NCI-H1092 (cell line): ENCODE data around the gene UQCC3.
"Not testable (repeated sequence)": the region's sequence is repeated elsewhere in the genome, so short reads cannot be mapped to it uniquely, and the experiment has no call there.

ENCODE experiments used
- DNase-seq: peaks from one replicate; lab custom pipeline; 2025; lab: John Stamatoyannopoulos, UW

Gene UQCC3

DNA sequence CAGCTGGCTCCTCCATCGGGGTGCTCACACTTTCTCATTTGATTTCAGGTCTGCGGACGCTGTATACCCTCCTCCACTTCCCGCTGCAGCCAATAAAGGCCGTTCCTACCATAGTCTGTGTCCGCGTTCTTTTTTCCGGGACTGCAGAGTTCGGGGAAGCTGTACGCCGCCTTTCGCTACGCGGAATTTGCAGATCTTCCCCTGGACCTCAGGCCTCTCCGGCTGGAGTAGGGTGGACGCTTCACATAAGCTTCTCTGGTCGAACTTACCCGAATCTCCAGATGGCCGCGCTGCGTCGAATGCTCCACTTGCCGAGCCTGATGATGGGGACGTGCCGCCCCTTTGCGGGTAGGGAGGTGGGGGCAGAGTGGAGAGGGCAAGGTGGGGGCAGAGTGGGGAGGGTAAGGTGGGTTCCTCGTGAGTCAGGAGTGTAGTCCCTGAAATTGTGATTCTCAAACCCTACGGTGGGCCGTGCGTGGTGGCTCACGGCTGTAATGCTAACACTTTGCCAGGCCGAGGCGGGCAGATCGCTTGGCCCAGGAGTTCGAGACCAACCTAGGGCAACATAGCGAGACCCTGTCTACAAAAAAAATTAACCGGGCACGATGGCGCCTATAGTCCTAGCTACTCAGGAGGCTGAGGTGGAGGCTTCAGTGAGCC, 5.7 kb upstream of the UQCC3 start:
- DNase-seq = peak; percentile 62

DNA sequence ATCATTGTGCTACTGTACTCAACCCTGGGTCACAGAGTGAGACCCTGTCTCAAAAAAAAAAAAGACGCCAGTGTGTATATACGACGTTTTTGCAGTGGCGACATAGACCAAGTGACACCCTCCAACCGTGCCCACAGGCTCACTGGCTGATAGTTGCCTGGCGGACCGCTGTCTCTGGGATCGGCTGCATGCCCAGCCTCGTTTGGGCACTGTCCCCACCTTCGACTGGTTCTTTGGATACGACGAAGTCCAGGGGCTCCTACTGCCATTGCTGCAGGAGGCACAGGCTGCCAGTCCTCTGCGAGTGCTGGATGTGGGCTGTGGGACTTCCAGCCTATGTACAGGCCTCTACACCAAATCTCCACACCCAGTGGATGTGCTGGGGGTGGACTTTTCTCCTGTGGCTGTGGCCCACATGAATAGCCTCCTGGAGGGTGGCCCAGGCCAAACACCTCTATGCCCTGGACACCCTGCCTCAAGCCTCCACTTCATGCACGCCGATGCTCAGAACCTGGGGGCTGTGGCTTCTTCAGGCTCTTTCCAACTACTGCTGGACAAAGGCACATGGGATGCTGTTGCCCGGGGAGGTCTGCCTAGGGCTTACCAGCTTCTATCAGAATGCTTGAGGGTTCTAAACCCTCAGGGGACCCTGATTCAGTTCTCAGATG, 5.1 kb upstream of the UQCC3 start:
- no peak for DNase-seq

DNA sequence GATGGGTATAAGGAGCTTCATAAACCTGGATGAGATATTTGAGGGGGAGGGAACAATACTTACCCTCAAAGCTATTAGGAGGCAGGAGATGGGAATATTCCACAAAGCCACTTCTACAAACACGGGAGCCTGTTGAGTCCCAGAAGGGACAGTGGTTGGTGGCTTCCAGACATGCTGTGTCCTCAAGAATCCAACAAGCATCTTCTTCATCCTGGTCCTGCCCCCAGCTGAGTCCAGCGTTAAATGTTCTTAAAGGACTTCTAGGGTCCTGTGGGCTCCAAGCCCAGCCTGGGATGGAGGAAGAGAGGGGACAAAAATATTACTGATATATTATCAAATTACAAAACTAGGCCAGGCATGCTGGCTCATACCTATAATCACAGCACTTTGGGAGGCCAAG, 4.0 kb upstream of the UQCC3 start:
- DNase-seq = no peak

DNA sequence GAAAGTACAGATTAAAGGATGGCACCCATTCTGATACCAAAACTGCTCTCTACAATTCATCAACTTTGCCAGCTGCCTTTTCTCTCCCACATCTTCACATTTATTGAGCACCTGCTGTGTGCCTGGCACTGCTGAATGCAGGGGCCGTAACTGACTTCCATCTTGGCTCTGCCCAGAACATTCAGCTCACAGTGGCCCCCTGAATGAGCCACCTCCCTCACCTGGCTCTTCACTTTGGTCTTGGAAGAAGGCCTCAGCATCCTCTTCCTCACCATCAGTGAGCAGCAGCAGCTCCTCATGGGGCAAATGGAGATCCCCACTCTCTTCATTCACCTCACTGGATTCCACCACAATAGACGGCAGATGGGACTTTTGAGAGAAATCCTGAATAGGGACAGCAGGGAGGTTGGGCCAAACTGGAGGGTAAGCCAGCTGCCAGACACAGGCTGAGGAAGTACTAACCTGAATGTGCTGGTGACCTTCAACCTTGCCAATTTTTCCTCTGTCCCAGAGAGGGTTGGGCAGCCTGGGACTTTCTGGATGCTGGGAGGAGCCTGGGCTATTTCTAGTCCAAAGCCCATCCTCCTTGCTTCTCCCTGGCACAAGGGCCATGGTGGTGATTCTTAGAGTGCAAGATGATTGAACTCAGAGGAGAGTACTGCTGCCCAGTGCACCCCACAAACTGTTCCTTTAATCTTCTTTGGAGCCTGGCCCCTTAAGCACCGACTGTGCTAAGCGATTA, 1.9 kb upstream of the UQCC3 start:
- no peak for DNase-seq

DNA sequence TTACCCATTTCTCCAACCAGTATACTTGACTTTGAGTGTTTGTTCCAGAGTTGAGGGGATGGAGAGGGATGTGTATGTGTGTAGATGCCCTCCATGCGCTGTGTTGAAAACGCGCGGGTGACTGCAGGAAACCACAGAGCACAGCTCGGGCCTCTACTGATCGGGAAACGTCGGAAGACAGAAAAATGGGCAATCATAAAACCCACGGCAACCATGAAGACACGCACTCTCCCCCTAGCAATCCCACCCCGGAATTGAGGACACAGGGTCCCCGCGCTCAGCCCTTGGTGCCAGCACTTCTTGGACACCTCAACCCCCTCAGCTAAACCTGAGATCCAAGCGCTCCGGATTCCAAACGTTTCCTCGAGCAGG, 251 bp upstream of the UQCC3 start:
- no peak for DNase-seq

DNA sequence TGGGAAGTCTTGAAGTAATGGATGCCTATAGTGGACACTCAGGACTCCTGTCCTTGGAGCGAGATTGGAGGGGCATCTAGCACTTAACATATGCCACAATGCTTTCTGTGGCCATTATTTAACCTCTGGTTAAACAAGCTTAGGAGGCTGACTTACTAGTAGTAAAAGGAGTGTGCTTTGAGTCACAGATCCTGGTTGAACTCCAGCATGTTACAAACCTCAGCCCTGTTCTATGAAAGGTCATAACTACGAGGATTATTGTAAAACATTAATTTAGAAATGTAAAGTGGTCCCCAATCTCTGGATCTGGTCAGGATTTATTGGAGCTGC, 1.7 kb downstream of the UQCC3 start:
- no peak for DNase-seq

DNA sequence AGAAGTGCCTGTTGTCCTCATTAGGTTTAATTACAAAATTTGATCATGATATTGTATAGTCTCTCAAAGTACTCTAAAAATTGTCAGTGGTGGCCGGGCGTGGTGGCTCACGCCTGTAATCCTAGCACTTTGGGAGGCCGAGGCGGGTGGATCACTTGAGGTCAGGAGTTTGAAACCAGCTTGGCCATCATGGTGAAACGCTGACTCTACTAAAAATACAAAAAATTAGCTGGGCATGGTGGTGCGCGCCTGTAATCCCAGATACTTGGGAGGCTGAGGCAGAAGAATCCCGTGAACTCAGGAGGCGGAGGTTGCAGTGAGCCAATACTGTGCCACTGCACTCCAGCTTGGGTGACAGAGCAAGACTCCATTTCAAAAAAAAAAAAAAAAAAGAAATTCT, 3.9 kb downstream of the UQCC3 start:
- not testable (repeated sequence) for DNase-seq

DNA sequence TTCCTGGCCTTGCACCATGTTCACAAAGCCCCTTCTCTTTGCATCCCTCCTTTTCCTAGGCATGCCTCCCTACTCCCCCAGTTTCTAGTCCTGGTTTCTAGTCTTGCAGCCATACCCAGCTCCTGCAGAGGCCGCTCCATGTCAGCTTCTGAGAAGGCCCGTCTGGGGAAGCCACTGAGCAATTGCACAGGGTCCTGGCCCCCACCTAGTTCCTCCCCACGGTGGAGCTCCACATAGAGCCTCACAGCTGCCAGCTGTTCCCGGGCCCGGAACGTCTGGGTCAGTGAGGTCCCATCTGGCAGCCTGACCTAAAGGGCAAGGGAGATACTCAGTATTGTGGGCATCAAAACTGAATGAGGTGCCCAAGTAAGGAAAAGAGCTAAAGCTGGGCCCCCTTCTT, 5.2 kb downstream of the UQCC3 start:
- DNase-seq = no peak

DNA sequence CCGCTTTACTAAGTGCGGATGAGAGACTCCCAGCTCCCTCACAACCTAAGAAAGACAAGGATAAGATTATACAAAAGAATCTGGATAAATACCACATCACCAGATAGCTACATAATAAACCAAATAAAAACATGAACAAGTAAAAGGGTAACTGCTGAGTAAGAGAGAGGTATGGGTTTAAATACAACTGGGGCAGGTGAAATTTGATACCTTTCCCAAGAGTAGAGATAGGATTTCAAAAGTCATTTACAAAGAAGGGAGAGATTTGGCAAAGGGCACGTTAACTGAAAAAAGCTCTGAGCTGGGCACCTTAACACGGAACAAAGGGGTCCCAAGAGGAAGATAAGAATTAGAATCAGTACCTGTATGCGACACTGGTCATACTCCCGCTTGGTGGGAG, 5.7 kb downstream of the UQCC3 start:
- no peak for DNase-seq

DNA sequence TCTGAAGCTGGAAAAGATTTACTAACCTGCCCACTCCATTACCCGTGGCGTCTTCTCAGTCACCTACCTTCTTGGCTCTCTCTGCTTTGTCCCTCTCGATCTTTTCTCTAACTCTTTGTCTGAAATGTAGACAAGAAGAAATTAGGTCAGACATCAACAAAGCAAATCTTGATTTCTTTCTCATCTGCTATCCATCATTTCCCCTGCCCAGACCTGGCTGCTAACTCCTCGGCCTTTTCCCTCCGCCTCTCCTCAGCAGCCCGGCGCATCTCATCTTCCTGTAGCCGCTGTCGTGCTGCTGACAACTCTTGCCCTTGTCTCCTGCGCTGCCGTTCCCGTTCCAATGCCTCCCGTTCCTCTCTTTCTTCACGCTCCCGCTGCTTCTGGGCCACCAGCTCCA, 6.2 kb downstream of the UQCC3 start:
- DNase-seq = no peak

DNA sequence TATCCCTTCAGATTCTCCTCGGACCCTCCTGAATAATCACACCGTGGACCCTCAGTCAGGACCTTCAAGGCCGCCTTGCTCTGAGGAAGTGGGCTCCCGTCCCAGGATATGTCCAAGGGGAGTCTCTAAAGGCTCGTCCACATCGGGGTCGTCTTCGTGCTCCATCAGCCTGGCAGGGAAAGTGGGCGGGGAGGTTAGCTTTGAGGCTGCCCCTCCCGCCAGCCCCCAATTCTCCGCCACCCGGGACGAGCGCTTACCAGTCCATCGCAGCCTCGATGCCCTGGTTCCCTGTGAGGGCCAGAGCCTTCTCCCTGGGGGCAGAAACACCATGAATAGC, 6.9 kb downstream of the UQCC3 start:
- no peak for DNase-seq

DNA sequence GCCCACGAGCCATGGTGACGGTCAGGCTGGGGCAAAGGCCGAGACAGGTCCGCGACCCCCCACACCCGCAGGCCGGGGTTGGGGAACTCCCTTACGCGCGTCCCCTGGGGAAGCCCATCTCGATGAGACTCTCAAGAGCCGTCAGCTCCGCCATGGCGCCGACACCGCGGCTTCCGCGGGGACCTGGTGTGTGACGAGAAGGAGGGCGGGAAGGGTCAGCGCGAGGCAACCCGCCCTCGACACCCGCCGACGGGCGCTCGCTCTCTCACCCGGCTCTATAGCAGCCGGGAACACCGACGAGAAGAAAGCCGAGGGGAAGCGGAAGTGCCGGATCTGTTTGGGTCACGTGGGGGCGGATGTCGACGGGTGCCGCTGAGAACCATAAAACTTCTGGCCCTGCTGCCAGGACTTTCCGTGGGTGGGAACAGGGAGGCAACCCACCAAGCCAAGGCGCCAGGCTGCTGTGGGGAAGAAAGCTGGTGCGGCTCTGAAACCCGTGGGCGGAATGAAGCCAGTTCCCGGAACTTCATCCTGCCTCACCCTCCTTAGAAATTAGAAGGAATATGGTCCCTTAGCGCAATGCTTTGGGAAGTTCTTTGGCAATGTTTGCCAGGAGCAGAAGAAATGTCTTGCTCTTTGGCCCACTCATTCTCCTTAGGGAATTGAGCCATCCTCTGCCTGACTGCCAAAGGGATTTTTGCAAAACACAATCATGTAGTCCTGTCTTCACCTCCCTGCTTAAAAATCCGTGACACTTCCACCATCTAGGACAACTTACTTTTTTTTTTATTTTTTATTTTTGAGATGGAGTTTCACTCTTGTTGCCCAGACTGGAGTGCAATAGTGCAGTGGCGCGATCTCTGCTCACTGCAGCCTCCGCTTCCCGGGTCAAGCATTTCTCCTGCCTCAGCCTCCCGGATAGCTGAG, 7.6 kb downstream of the UQCC3 start, which contains the start of gene UBXN1:
Gene UBXN1, minus strand, starts transcription at position 304 of the 927 bp plus-strand sequence. Its CDS starts 150 bp downstream, at position 154.
- DNase-seq = peak; percentile 89

DNA sequence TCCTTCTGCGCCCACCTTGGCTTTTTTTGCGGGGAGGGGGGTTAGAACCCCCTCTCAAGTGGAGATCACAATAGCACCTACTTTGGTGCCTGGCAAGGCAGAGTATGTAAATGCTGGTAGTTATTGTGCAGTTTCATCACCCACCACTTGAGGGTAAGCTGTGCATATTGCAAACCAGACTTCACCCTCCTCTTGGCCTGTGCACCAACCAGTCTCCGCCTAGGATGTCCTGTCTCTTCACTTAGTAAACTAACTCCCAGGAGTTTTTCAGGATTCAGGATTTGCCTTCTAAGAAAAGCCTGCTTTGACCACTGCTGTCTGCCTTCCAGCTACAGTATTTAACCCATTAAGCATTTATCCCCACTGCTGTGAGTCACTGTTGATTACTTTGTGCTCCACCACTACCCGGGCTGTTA, 9.4 kb downstream of the UQCC3 start:
- peak; percentile 40 for DNase-seq

DNA sequence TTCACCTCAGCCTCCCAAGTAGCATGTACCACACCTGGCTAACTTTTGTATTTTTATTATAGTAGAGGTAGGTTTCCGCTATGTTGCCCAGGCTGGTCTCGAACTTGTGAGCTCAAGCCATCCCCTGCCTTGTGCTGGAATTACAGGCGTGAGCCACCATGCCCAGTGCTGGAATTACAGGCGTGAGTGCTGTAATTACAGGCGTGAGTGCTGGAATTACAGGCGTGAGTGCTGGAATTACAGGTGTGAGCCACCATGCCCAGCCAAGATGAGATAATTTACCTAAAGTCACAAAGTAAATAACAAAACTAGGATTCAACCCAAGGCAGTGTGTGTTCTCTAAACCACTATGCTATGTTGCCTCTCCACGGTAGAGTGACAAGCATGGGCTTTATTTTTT, 11.0 kb downstream of the UQCC3 start:
- no peak for DNase-seq

DNA sequence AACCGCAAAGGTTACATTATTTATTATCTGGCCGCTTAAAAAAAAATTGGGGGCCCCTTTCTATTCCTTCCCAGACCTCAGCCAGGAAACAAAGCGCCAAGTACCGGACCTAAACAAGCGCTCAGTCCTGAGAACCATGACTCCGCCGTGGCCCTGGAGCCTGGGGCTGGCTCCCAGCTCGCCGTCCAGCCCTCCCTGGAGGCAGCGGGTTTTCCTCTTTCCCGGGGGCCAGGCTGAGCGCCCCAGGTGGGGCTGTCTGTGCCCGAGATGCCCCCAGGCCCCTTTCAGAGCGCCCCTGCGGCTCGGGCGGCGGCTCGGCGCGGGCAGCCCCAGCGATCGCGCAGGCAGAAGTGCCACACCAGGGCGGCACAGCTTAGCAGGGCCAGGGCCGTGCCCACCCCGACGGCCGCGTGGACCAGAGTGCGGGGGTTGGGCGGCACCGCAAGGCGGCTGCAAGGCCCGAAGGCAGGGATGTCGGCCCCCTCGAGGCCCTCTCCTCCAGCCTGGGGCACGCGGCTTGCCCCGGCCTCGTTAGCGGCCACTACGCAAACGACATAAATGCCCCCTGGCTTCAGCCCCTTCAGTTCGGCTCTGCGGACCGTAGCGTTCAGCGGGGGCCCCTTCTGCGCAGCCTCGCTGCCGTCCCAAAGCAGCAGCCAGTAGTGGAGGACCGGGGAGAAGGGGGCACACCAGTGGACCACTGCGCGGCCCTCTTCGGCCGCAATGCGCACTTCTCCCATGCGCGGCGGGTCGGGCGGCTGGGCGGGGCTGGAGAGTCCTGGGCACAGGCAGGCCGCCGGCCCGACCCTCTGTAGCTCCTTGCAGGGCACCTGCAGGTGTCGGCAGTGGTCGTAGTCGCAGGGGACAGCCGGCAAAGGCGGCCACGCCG, 16.3 kb downstream of the UQCC3 start:
- no peak for DNase-seq

DNA sequence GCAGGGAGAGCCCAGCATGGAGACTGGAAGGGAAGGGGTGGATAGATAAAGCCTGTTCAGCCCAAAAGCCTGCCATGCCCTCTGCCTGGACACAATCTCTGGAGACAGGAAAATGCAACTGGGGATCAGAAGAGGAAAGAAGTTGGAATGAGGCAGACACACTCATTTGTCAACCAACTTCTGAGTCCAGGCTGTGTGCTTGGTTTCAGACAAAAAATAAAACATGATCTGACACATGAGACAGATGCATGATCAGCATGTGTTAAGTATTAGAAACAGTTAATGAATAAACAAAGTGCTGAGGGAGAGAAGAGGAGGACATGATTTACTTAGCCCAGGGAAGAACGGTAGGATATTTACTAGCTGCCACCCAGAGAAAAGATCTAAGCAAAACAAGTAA, 17.0 kb downstream of the UQCC3 start:
- DNase-seq = no peak

DNA sequence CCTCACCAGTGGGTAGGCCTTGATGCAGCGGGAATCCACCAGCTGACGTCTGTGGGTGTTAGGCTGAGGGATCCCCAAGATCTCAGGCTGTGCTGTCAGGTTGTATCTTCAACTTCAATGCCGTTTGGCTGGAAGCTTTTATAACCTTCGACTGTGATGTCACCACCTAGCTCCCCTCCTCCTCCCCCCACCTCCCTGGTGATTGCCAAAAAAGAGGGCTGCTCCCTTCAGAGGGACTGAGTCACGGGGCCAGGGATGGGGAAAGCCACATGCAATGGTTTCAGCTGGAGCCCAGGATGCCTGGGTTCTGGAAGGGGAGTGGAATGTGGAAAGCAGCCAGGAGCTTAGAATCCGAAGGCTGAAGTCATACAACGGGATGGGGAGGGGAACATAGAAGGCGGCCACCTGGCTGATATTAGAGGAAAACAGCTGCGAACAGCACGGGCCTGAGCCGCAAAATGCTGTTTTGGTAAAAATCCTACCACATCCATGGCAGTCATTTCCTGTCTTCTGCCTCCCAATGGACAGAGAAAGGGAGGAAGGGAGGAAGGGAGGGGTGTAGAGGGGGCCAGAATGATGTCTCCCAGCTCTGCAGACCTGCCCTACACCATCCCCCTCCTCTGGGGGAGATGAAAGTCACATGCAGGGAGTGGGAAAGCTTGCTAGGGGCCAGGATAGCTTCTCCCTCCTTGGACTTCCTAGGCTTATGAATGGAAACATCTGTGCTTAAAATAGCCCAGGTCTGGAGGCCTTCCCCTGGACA, 18.1 kb downstream of the UQCC3 start, which contains the start of gene LRRN4CL:
Gene LRRN4CL, minus strand, starts transcription at position 110 of the 763 bp plus-strand sequence. CDS start 1,022 bp downstream, outside the sequence.
- no peak for DNase-seq

DNA sequence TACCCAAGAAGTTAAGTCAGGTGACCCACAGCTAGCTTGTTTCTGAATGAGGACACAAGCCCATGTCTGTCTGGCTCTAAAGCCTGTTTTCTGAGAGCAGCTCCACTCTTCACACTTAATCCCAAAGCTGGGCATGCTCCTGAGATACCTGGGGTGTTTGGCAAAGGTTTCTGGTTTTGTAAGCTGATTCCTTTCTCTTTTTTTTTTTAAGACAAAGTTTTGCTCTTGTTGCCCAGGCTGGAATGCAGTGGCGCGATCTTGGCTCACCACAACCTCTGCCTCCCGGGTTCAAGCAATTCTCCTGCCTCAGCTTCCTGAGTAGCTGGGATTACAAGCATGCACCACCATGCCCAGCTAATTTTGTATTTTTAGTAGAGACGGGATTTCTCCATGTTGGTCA, 22.2 kb downstream of the UQCC3 start:
- not testable (repeated sequence) for DNase-seq

DNA sequence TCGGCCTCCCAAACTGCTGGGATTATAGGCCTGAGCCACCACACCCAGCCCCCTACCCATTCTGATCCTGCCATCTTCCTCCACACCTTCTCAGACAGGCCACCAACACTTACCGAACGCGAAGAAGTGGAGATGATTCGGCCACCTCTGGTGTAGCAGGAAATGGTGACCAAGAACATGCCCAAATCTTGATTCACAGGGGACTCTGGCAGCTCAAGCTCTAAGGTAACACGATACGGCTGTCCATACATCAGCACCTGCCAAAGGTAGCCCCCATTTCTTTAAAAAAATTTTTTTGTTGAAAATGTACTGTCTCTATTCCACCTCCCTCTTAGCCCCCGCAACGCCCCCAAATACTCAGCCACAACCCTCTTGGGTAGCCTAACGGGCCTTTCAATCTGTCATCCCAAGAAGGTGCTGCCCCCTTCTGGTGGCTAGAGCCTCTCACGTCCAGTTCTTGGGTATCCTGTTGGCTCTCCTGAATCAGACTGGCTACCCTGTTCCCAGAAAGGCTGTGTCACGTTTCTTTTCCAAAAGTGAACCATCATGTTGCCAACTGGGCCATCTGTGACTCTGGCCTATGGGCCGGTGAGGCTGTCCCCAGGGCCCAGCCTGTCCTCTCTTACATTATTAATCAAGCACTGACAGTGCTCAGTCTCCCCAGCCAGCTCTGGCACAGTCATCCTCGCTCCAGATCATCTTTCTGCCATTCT, 23.1 kb downstream of the UQCC3 start:
- DNase-seq = peak; percentile 75

DNA sequence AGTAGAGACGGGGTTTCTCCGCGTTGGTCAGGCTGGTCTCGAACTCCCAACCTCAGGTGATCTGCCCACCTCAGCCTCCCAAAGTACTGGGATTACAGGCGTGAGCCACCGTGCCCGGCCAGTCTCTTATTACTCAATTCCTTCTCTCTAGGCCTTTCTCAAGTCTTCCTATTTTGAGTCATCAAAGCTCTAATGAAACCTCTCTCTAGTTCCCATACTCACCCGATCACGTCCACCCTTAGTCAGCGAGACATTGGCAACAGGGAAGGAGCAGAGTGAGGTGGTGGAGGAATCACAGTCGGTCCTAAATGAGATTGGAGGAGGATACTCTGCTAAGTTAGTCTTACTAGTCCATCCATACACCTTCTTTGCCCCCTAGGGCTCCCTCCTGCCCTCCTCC, 30.8 kb downstream of the UQCC3 start:
- DNase-seq = no peak
